GM10266 (cell line): ENCODE data around the gene TP63.
"Not testable (repeated sequence)": the region's sequence is repeated elsewhere in the genome, so short reads cannot be mapped to it uniquely, and the experiment has no call there.

Experiments
- DNase-seq: peaks from one replicate; pipeline ENCODE4 v3.0.0; 2012; ENCODE audit errors: extremely low spot score
- CTCF ChIP-seq: IDR thresholded peaks from 2 replicates; pipeline ENCODE4 v1.5.1; 2012; ENCODE audit warnings: mild to moderate bottlenecking, low read depth; ENCODE audit not compliant: control insufficient read depth, insufficient read depth; ENCODE audit errors: missing control alignments

The TP63 gene

GRCh38 chr3:189589179-189589569 is 42.0 kb upstream of the TP63 start:
- DNase-seq = no peak
- no peak for TF ChIP-seq CTCF

GRCh38 chr3:189590223-189590622 is 41.0 kb upstream of the TP63 start:
- no peak for DNase-seq
- TF ChIP-seq CTCF = no peak

GRCh38 chr3:189593581-189593980 is 37.6 kb upstream of the TP63 start:
- DNase-seq = no peak
- TF ChIP-seq CTCF = no peak

- DNase-seq = not testable (repeated sequence)
Measured at GRCh38 chr3:189596078-189596979, 34.9 kb upstream of the TP63 start.

- TF ChIP-seq CTCF = no peak
- no peak for DNase-seq
Measured at GRCh38 chr3:189597918-189598317, 33.3 kb upstream of the TP63 start.

GRCh38 chr3:189598530-189599225 is 32.5 kb upstream of the TP63 start:
- DNase-seq = no peak
- no peak for TF ChIP-seq CTCF

- no peak for TF ChIP-seq CTCF
- DNase-seq = no peak
Measured at GRCh38 chr3:189602471-189602870, 28.7 kb upstream of the TP63 start.
